GM08714 (cell line): ENCODE measurements around the gene TNXB.
"Not testable (repeated sequence)": the region's sequence is repeated elsewhere in the genome, so short reads cannot be mapped to it uniquely, and the experiment has no call there.

Experiments
- H3K4me3 ChIP-seq: fragments of 200-500 bp; sonication (Bioruptor generic); 2 replicates; pipeline ENCODE4 v1.5.1; 2014; ENCODE audit warnings: mild to moderate bottlenecking, low read length, inconsistent platforms

Gene TNXB

GRCh38 chr6:32035283-32036013 is 73.7 kb downstream of the TNXB start:
- H3K4me3 ChIP-seq = not testable (repeated sequence)

- not testable (repeated sequence) for H3K4me3 ChIP-seq
Observed at GRCh38 chr6:32029553-32029952, 79.6 kb downstream of the TNXB start.

- not testable (repeated sequence) for H3K4me3 ChIP-seq
Observed at GRCh38 chr6:32028631-32029030, 80.5 kb downstream of the TNXB start.

GRCh38 chr6:32022100-32022499 is 87.0 kb downstream of the TNXB start:
- H3K4me3 ChIP-seq = not testable (repeated sequence)

- not testable (repeated sequence) for H3K4me3 ChIP-seq
Observed at GRCh38 chr6:32014547-32014946, 94.6 kb downstream of the TNXB start, which contains the start of gene C4B. Gene C4B (plus strand): TSS chr6:32014795. CDS start chr6:32014846, 51 bp downstream.

- not testable (repeated sequence) for H3K4me3 ChIP-seq
Observed at GRCh38 chr6:32013738-32014137, 95.4 kb downstream of the TNXB start.

GRCh38 chr6:32012941-32013617 is 96.1 kb downstream of the TNXB start:
- not testable (repeated sequence) for H3K4me3 ChIP-seq

- not testable (repeated sequence) for H3K4me3 ChIP-seq
Observed at GRCh38 chr6:32010856-32011530, 98.1 kb downstream of the TNXB start.

- not testable (repeated sequence) for H3K4me3 ChIP-seq
Observed at GRCh38 chr6:32009537-32009936, 99.6 kb downstream of the TNXB start.

GRCh38 chr6:32008616-32009015 is 100.5 kb downstream of the TNXB start:
- not testable (repeated sequence) for H3K4me3 ChIP-seq

- not testable (repeated sequence) for H3K4me3 ChIP-seq
Observed at GRCh38 chr6:32008037-32008436, 101.1 kb downstream of the TNXB start.

GRCh38 chr6:32007086-32007485 is 102.1 kb downstream of the TNXB start:
- not testable (repeated sequence) for H3K4me3 ChIP-seq

- not testable (repeated sequence) for H3K4me3 ChIP-seq
Observed at GRCh38 chr6:32005991-32006529, 103.1 kb downstream of the TNXB start.

GRCh38 chr6:32005538-32005880 is 103.6 kb downstream of the TNXB start:
- H3K4me3 ChIP-seq = not testable (repeated sequence)

GRCh38 chr6:32004864-32005537 is 104.1 kb downstream of the TNXB start:
- not testable (repeated sequence) for H3K4me3 ChIP-seq

GRCh38 chr6:32004393-32004792 is 104.7 kb downstream of the TNXB start:
- H3K4me3 ChIP-seq = not testable (repeated sequence)

- not testable (repeated sequence) for H3K4me3 ChIP-seq
Observed at GRCh38 chr6:32003301-32003700, 105.8 kb downstream of the TNXB start.

GRCh38 chr6:32002546-32003268 is 106.4 kb downstream of the TNXB start:
- not testable (repeated sequence) for H3K4me3 ChIP-seq

- not testable (repeated sequence) for H3K4me3 ChIP-seq
Observed at GRCh38 chr6:31996385-31996784, 112.8 kb downstream of the TNXB start.

- not testable (repeated sequence) for H3K4me3 ChIP-seq
Observed at GRCh38 chr6:31994421-31994820, 114.7 kb downstream of the TNXB start.
